ENCODE data around the gene APOA5. TPM values are rescaled to one million over a fixed set of nuclear protein-coding genes. Genes with fewer than 3 reads are reported as not detected.

Gene APOA5
- total and polyA plus RNA-seq, 9 of the 15 experiments (the other 6 are each of a cell fraction or from before 2014, with no cell fraction given): not detected

- TF ChIP-seq NR2C1 (IDR thresholded peaks at IDR 0.05) (no peak), NR2C1 (tag; IDR thresholded peaks at IDR 0.05) (peak; percentile 53; the same call in 1 of the 2 replicates), SIN3B (IDR thresholded peaks at IDR 0.05; ENCODE audit: low read depth) (peak; percentile 89), CHD1 (IDR thresholded peaks at IDR 0.05; ENCODE audit: low read length) (no peak), ARID4B (CRISPR knock-in tag; IDR thresholded peaks at IDR 0.05) (peak; percentile 88), MITF (IDR thresholded peaks at IDR 0.05) (no peak), ZKSCAN8 (CRISPR knock-in tag; IDR thresholded peaks at IDR 0.05) (no peak), ETS1 (conservative IDR thresholded peaks at IDR 0.05; ENCODE audit: control insufficient read depth, low read depth, low read length) (peak; percentile 58), IRF2 (CRISPR knock-in tag; IDR thresholded peaks at IDR 0.05) (no peak), MYNN (IDR thresholded peaks at IDR 0.05) (peak; percentile 28; the same call in 1 of the 2 replicates), MYNN (CRISPR knock-in tag; IDR thresholded peaks at IDR 0.05) (no peak), NFE2L1 (tag; IDR thresholded peaks at IDR 0.05; ENCODE audit: borderline replicate concordance, low read depth) (no peak), ZNF592 (IDR thresholded peaks at IDR 0.05) (no peak), CHD2 (IDR thresholded peaks at IDR 0.05; ENCODE audit: low read depth, low read length) (no peak), ZNF23 (CRISPR knock-in tag; IDR thresholded peaks at IDR 0.05) (no peak), GABPA (tag; conservative IDR thresholded peaks at IDR 0.05; ENCODE audit: low read depth) (peak; percentile 91), NFE2 (IDR thresholded peaks at IDR 0.05; ENCODE audit: low read depth) (no peak), HDAC8 (tag; IDR thresholded peaks at IDR 0.05) (no peak)
These were observed 19.1 kb downstream of the APOA5 start, which contains the start of gene BUD13 (continued) for GRCh38 chr11:116772443-116773202.

All from K562 (cell line).